CD4-positive, alpha-beta T cell (primary cell): ENCODE measurements around the gene FZD8. TPM values are rescaled to one million over a fixed set of nuclear protein-coding genes. Genes with fewer than 3 reads are reported as not detected.

Source experiments
- ATAC-seq: fragments of 200-7000 bp; cut with Tn5 transposase; one replicate; pipeline ENCODE4 v1.10.0; 2022; ENCODE audit warnings: mild to moderate bottlenecking; ENCODE audit not compliant: poor library complexity
- CTCF ChIA-PET: fragments of 350-600 bp; sonication (Branson Sonifier 250); formaldehyde crosslinking; loops from one replicate; lab custom pipeline; 2021; ENCODE audit warnings: antibody characterized with exemption, inconsistent platforms; lab: Charles Lee
- POLR2A ChIA-PET: fragments of 350-600 bp; sonication (Branson Sonifier 250); formaldehyde crosslinking; loops from one replicate; lab custom pipeline; 2021; ENCODE audit warnings: antibody characterized with exemption, inconsistent platforms; lab: Charles Lee
- DNase-seq, 14 experiments: peaks; one replicate each; pipeline ENCODE4 v3.0.0-alpha.2; 2013 to 2020; ENCODE audit warnings: mixed read lengths in 2 of 14
- H3K27ac ChIP-seq, 2 donors: one replicate each; pipeline versions ENCODE4 v1.5.1 to v1.7.0; 2013; ENCODE audit warnings: low read length in 2 of 2, low read depth in 1 of 2, mild to moderate bottlenecking in 1 of 2
- H3K27me3 ChIP-seq, 2 experiments: 1 replicate in 1 of 2; 2 replicates in 1 of 2; pipeline versions ENCODE4 v1.6.1 to v1.7.0; 2013; ENCODE audit warnings: low read length in 2 of 2, control low read depth in 1 of 2, mild to moderate bottlenecking in 1 of 2, moderate library complexity in 1 of 2; ENCODE audit not compliant: insufficient read depth in 2 of 2, control insufficient read depth in 1 of 2
- H3K36me3 ChIP-seq: one replicate; pipeline ENCODE4 v1.6.1; 2013; ENCODE audit warnings: low read length, control low read depth; ENCODE audit not compliant: insufficient read depth
- H3K4me1 ChIP-seq: one replicate; pipeline ENCODE4 v1.6.1; 2013; ENCODE audit warnings: low read length, control low read depth; ENCODE audit not compliant: insufficient read depth
- H3K4me3 ChIP-seq: one replicate; pipeline ENCODE4 v1.5.1; 2013; ENCODE audit warnings: mild to moderate bottlenecking, low read length, moderate library complexity
- H3K9me3 ChIP-seq, 2 experiments: 1 replicate in 1 of 2; 2 replicates in 1 of 2; pipeline versions ENCODE4 v1.6.1 to v1.7.0; 2013; ENCODE audit warnings: low read length in 2 of 2, mild to moderate bottlenecking in 2 of 2, control low read depth in 1 of 2, moderate library complexity in 1 of 2; ENCODE audit not compliant: control insufficient read depth in 1 of 2, insufficient read depth in 1 of 2
- H3K27ac Mint-ChIP-seq: one replicate; pipeline ENCODE4 v1.8.0; 2020; ENCODE audit warnings: mixed read lengths
- H3K27me3 Mint-ChIP-seq: one replicate; pipeline ENCODE4 v1.8.0; 2021; ENCODE audit warnings: mixed read lengths
- H3K36me3 Mint-ChIP-seq: one replicate; pipeline ENCODE4 v1.8.0; 2021; ENCODE audit warnings: low read depth, mixed read lengths
- H3K4me1 Mint-ChIP-seq: one replicate; pipeline ENCODE4 v1.8.0; 2021; ENCODE audit warnings: low read depth, mixed read lengths
- H3K4me3 Mint-ChIP-seq: one replicate; pipeline ENCODE4 v1.8.0; 2020; ENCODE audit warnings: mild to moderate bottlenecking, mixed read lengths
- H3K9me3 Mint-ChIP-seq: one replicate; pipeline ENCODE4 v1.8.0; 2020; ENCODE audit warnings: mixed read lengths
- CTCF ChIP-seq: fragments of 200-600 bp; IDR thresholded peaks from one replicate; pipeline ENCODE4 v1.8.0; 2022; ENCODE audit warnings: antibody characterized with exemption, mild to moderate bottlenecking
- intact Hi-C, 2 experiments: fragments of 100-400 bp; cut with DNase I in 1 of 2; cut with micrococcal nuclease in 1 of 2; formaldehyde crosslinking; loops; one replicate each; pipeline versions ENCODE4 v1.15.1 to v1.9.0; 2023 to 2025; cut with DNase I, micrococcal nuclease
- total RNA-seq, 174 experiments: library from RNA in 2 of 174; stranded (reverse) in 2 of 174; gene quantifications; one replicate each; pipeline ENCODE4 v1.2.3 and lab custom pipeline; 2021 to 2026

The FZD8 gene
- total RNA-seq, 2 experiments from 2014 or later, result 2.1 to 2.2 TPM

- peaks cover 43% of the 10 kb centered on the region for H3K27me3 Mint-ChIP-seq
- POLR2A ChIA-PET, result no interaction called here
- no peak for ATAC-seq
Measured at GRCh38 chr10:35644050-35644950, 2.2 kb upstream of the FZD8 start.

GRCh38 chr10:35643151-35644049, 1.3 kb upstream of the FZD8 start:
- Mint-ChIP-seq H3K9me3 (no peaks in the 10 kb centered on the region), H3K4me1 (peaks cover 35% of the 10 kb centered on the region), H3K27ac (peak overlapping the region; percentile 13), H3K27me3 (peaks cover 49% of the 10 kb centered on the region), H3K36me3 (no peaks in the 10 kb centered on the region), H3K4me3 (peak overlapping the region; percentile 94)
- intact Hi-C loops, result loop anchor here in 1 of 2 experiments (5.0 kb wide), 1 partner anchor 306 kb away; the partner anchor contains the start of gene CCNY
- CTCF ChIA-PET, result interaction anchor here (1.3 kb wide), 1 partner anchor 8 kb away, joined by 3 read pairs; no protein-coding TSS in a partner anchor
- peak overlapping the region; percentile 65 for H3K4me3 ChIP-seq
- POLR2A ChIA-PET, result no interaction called here
- H3K4me1 ChIP-seq, result peaks cover 31% of the 10 kb centered on the region
- H3K27ac ChIP-seq, result no peak overlapping the region
- no peaks in the 10 kb centered on the region for H3K9me3 ChIP-seq
- TF ChIP-seq CTCF, result no peak
- peak in 5 of 14 experiments; percentile 6 to 44 (median 36) for DNase-seq
- H3K27me3 ChIP-seq, result peaks cover 5 to 11% of the 10 kb centered on the region in 2 experiments
- no peak for ATAC-seq
- H3K36me3 ChIP-seq, result no peaks in the 10 kb centered on the region

More at GRCh38 chr10:35644050-35644950, 2.2 kb upstream of the FZD8 start:
- H3K27ac ChIP-seq, result no peak overlapping the region
- H3K4me3 ChIP-seq, result peak overlapping the region; percentile 65
- H3K4me1 Mint-ChIP-seq, result peaks cover 35% of the 10 kb centered on the region
- no peaks in the 10 kb centered on the region for H3K9me3 Mint-ChIP-seq
- H3K4me1 ChIP-seq, result peaks cover 31% of the 10 kb centered on the region
- CTCF ChIA-PET, result interaction anchor here (1.3 kb wide), 1 partner anchor 9 kb away, joined by 3 read pairs; no protein-coding TSS in a partner anchor
- DNase-seq, result peak in 2 of 14 experiments; percentile 13 to 23
- peaks cover 0 to 7% of the 10 kb centered on the region in 2 experiments for H3K27me3 ChIP-seq
- H3K27ac Mint-ChIP-seq, result peak overlapping the region; percentile 13
- intact Hi-C loops, result loop anchor here in 1 of 2 experiments (5.0 kb wide), 1 partner anchor 307 kb away; the partner anchor contains the start of gene CCNY
- no peak for TF ChIP-seq CTCF
- no peaks in the 10 kb centered on the region for H3K9me3 ChIP-seq
- H3K4me3 Mint-ChIP-seq, result peak overlapping the region; percentile 94
- H3K36me3 Mint-ChIP-seq, result no peaks in the 10 kb centered on the region
- H3K36me3 ChIP-seq, result no peaks in the 10 kb centered on the region

- DNase-seq (no peak), ATAC-seq (no peak)
- Histone ChIP-seq H3K36me3 (no peaks in the 10 kb centered on the region), H3K27me3 (peaks cover 11 to 12% of the 10 kb centered on the region in 2 experiments), H3K4me3 (peak overlapping the region; percentile 65), H3K4me1 (peaks cover 31% of the 10 kb centered on the region), H3K9me3 (no peaks in the 10 kb centered on the region), H3K27ac (no peak overlapping the region)
- no peak for TF ChIP-seq CTCF
- intact Hi-C loops, result loop anchor here in 1 of 2 experiments (5.0 kb wide), 1 partner anchor 305 kb away; the partner anchor contains the start of gene CCNY
- H3K4me1 Mint-ChIP-seq, result peaks cover 35% of the 10 kb centered on the region
- POLR2A ChIA-PET, result no interaction called here
- H3K27me3 Mint-ChIP-seq, result peaks cover 55% of the 10 kb centered on the region
- H3K4me3 Mint-ChIP-seq, result peak overlapping the region; percentile 94
- no peaks in the 10 kb centered on the region for H3K36me3 Mint-ChIP-seq
- no peak overlapping the region for H3K27ac Mint-ChIP-seq
- CTCF ChIA-PET, result no interaction called here
- H3K9me3 Mint-ChIP-seq, result no peaks in the 10 kb centered on the region
Measured at GRCh38 chr10:35642793-35643114, 658 bp upstream of the FZD8 start.
